SH-SY5Y (cell line): ENCODE data around the gene ARHGEF11.

ENCODE experiments used
- GATA2 ChIP-seq: IDR thresholded peaks from 2 replicates; pipeline ENCODE4 v1.6.1; 2011; ENCODE audit warnings: mild to moderate bottlenecking, low read depth, low read length
- GATA3 ChIP-seq: IDR thresholded peaks from 2 replicates; pipeline ENCODE4 v1.6.1; 2011; ENCODE audit warnings: low read depth, mild to moderate bottlenecking, low read length, moderate library complexity

- TF ChIP-seq GATA2, result no peak
- no peak for TF ChIP-seq GATA3
These were observed 149.0 kb downstream of the ARHGEF11 start for GRCh38 chr1:156896490-156897033.
